ENCODE measurements around the gene BRD4.

GRCh38 chr19:15332311-15332996 is at the start of gene BRD4:
- TF ChIP-seq CTCF (IDR thresholded peaks at IDR 0.05; ENCODE audit: poor library complexity, severe bottlenecking) = no peak
- peak; percentile 58 for TF ChIP-seq SMC3 (conservative IDR thresholded peaks at IDR 0.05; ENCODE audit: poor library complexity)
- TF ChIP-seq POLR2AphosphoS5 (IDR thresholded peaks at IDR 0.05) = peak; percentile 96
- peak; percentile 61 for TF ChIP-seq RAD21 (conservative IDR thresholded peaks at IDR 0.05)
- no peak for TF ChIP-seq EP300 (conservative IDR thresholded peaks at IDR 0.05; ENCODE audit: poor library complexity, severe bottlenecking)

All from neural cell (in vitro differentiated cells).